ENCODE data around the gene SYNE2. TPM values are rescaled to one million over a fixed set of nuclear protein-coding genes. Genes with fewer than 3 reads are reported as not detected.

The SYNE2 gene
- total and polyA plus RNA-seq, 2 donors (not counting 3 experiments of a cell fraction or from before 2014, with no cell fraction given), result 16.0 to 53.7 TPM

GRCh38 chr14:64091217-64091616 lies 238.4 kb downstream of the SYNE2 start:
- ChIA-PET CTCF (interaction anchor here (1.1 kb wide), 1 partner anchor 30 kb away, joined by 3 read pairs; no protein-coding TSS in a partner anchor), POLR2A (no interaction called here)
- Histone ChIP-seq H3K4me2 (ENCODE audit: insufficient read depth, low read length) (no peak overlapping the region), H3K36me3 (ENCODE audit: control insufficient read depth in 2 of 2, extremely low read depth in 1 of 2, insufficient read depth in 2 of 2, low read length in 2 of 2) (no peaks in the 10 kb centered on the region), H3K9me3 (replicated peaks; ENCODE audit: control insufficient read depth, insufficient read depth, low read length) (no peaks in the 10 kb centered on the region), H2AFZ (ENCODE audit: low read depth, low read length) (no peak overlapping the region), H3K27ac (ENCODE audit: insufficient read depth, low read depth, low read length) (no peak overlapping the region), H4K20me1 (replicated peaks; ENCODE audit: control insufficient read depth, extremely low read depth, insufficient read depth, low read length) (no peaks in the 10 kb centered on the region), H3K79me2 (ENCODE audit: control insufficient read depth, insufficient read depth, low read length) (no peaks in the 10 kb centered on the region), H3K4me3 (replicated peaks in 1 of 3; ENCODE audit: insufficient read depth in 1 of 3, low read depth in 1 of 3, low read length in 3 of 3) (no peak overlapping the region), H3K4me1 (ENCODE audit: control insufficient read depth, extremely low read depth, insufficient read depth, low read length) (no peaks in the 10 kb centered on the region), H3K27me3 (ENCODE audit: control insufficient read depth in 2 of 2, insufficient read depth in 2 of 2, low read length in 2 of 2) (no peaks in the 10 kb centered on the region), H3K9me1 (replicated peaks; ENCODE audit: control insufficient read depth, extremely low read depth, insufficient read depth, low read length) (no peaks in the 10 kb centered on the region), H3K9ac (replicated peaks; ENCODE audit: extremely low read depth, insufficient read depth, low read length) (no peak overlapping the region)
- BruUV-seq (replicated peaks), result no TSS peak
- TF ChIP-seq, protein P1, sequence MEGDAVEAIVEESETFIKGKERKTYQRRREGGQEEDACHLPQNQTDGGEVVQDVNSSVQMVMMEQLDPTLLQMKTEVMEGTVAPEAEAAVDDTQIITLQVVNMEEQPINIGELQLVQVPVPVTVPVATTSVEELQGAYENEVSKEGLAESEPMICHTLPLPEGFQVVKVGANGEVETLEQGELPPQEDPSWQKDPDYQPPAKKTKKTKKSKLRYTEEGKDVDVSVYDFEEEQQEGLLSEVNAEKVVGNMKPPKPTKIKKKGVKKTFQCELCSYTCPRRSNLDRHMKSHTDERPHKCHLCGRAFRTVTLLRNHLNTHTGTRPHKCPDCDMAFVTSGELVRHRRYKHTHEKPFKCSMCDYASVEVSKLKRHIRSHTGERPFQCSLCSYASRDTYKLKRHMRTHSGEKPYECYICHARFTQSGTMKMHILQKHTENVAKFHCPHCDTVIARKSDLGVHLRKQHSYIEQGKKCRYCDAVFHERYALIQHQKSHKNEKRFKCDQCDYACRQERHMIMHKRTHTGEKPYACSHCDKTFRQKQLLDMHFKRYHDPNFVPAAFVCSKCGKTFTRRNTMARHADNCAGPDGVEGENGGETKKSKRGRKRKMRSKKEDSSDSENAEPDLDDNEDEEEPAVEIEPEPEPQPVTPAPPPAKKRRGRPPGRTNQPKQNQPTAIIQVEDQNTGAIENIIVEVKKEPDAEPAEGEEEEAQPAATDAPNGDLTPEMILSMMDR (IDR thresholded peaks at IDR 0.05; ENCODE audit: extremely low read depth in 1 of 2, insufficient read depth in 1 of 2, low read depth in 1 of 2, low read length in 2 of 2), result no peak
- TF ChIP-seq MYC (IDR thresholded peaks at IDR 0.05; ENCODE audit: low read depth, low read length) (no peak), GATA2 (IDR thresholded peaks at IDR 0.05; ENCODE audit: insufficient read depth, insufficient read length, low read depth, low read length) (no peak), FOS (IDR thresholded peaks at IDR 0.05; ENCODE audit: borderline replicate concordance, insufficient read depth, low read length) (no peak), POLR2A (IDR thresholded peaks at IDR 0.05; ENCODE audit: low read depth, low read length) (no peak), JUN (IDR thresholded peaks at IDR 0.05; ENCODE audit: borderline replicate concordance, insufficient read depth, insufficient read length, low read depth) (no peak), EZH2 (IDR thresholded peaks at IDR 0.05; ENCODE audit: borderline replicate concordance, low read depth, low read length, severe bottlenecking) (no peak), POLR2AphosphoS5 (IDR thresholded peaks at IDR 0.05; ENCODE audit: insufficient read depth, low read depth, low read length) (no peak)
- TF ChIP-seq, protein P2, sequence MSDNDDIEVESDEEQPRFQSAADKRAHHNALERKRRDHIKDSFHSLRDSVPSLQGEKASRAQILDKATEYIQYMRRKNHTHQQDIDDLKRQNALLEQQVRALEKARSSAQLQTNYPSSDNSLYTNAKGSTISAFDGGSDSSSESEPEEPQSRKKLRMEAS (IDR thresholded peaks at IDR 0.05; ENCODE audit: insufficient read depth, insufficient read length), result no peak
- intact Hi-C loops (cut with micrococcal nuclease), result no loop called here
- FAIRE-seq, result no peak
- DNase-seq (ENCODE audit: low read depth, low spot score), result no peak
- dilution Hi-C loops (cut with MboI; ENCODE audit: extremely low pct_ligation_motif_present, low sequenced_read_pairs), result no loop called here

Data from endothelial cell of umbilical vein (primary cell).